Left lung (tissue), 10 donors: ENCODE data around the gene MORC2. TPM values are rescaled to one million over a fixed set of nuclear protein-coding genes. Genes with fewer than 3 reads are reported as not detected.

Experiments used
- ATAC-seq: fragments of 200-7000 bp; cut with Tn5 transposase; one replicate; pipeline ENCODE4 v1.9.1; 2020; ENCODE audit warnings: moderate library complexity
- DNase-seq, 4 donors: peaks; one replicate each; pipeline ENCODE4 v3.0.0-alpha.2; 2013 to 2020
- H3K27ac ChIP-seq, 2 donors: fragments of 200-600 bp; sonication (generic) in 1 of 2; one replicate each; pipeline versions ENCODE4 v1.5.0 to v1.8.0; 2020 to 2021
- H3K27me3 ChIP-seq, 2 donors: fragments of 200-600 bp; sonication (generic) in 1 of 2; one replicate each; pipeline versions ENCODE4 v1.5.0 to v1.8.0; 2020 to 2021
- H3K36me3 ChIP-seq, 2 donors: fragments of 200-600 bp; sonication (generic) in 1 of 2; one replicate each; pipeline versions ENCODE4 v1.5.0 to v1.8.0; 2020 to 2021
- H3K4me1 ChIP-seq, 2 donors: fragments of 200-600 bp; one replicate each; pipeline ENCODE4 v1.8.0; 2021
- H3K4me3 ChIP-seq, 2 donors: fragments of 200-600 bp; sonication (generic) in 1 of 2; one replicate each; pipeline versions ENCODE4 v1.5.0 to v1.8.0; 2020 to 2021; ENCODE audit warnings: mild to moderate bottlenecking in 1 of 2
- H3K9me3 ChIP-seq, 2 donors: fragments of 200-600 bp; sonication (generic) in 1 of 2; one replicate each; pipeline versions ENCODE4 v1.5.0 to v1.8.0; 2020 to 2021
- intact Hi-C, 2 donors: fragments of 100-400 bp; cut with DNase I; formaldehyde crosslinking; loops; one replicate each; pipeline versions ENCODE4 v1.11.2 to v1.14.2; 2022
- polyA plus RNA-seq, 6 donors: library from polyadenylated mRNA; unstranded; fragments of 120-200 nt; gene quantifications; one replicate each; pipeline ENCODE4 v1.2.1, GENCODE V29; 2013; ENCODE audit not compliant: insufficient read length in 6 of 6
- total RNA-seq, 2 donors: library from RNA; stranded (reverse); fragmentation: NEBNext Ultra II Directional; extraction: Animal tissue kit (Norgen Biotek cat#: 25700); gene quantifications; one replicate each; pipeline ENCODE4 v1.2.1, GENCODE V29; 2021
- TF ChIP-seq, protein P1 (sequence below), 2 donors: fragments of 200-600 bp; sonication (generic) in 1 of 2; IDR thresholded peaks; one replicate each; pipeline versions ENCODE4 v1.5.0 to v1.8.0; 2021; ENCODE audit warnings: antibody characterized with exemption in 2 of 2
- donor health status: DM: no; HTN: yes; CAD: no.
- donor health status: DM: no; HTN: no; CAD: no.

Gene MORC2
- total and polyA plus RNA-seq, 8 donors = 24.7 to 37.2 (median 34.4) TPM

DNA sequence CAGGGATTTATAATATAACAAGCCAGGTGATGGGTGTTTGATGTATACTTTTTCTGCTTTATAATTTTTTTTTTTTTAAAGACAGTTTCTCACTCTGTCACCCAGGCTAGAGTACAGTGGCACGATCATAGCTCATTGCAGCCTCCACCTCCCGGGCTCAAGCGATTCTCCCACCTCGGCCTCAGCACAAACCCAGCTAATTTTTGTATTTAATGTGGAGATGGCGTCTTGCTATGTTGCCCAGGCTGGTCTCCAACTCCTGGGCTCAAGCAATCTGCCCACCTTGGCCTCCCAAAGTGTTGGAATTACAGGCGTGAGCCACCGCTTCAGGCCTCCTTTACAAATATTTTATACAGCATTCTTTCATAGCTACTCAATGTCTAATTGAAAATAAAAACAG is 48.6 kb downstream of the MORC2 start:
- intact Hi-C loops = loop anchor here in 1 of 2 donors (10.0 kb wide), 1 partner anchor 285 kb away; the partner anchor contains the start of gene SLC35E4
- Histone ChIP-seq H3K9me3 (peaks cover 0 to 11% of the 10 kb centered on the region in 2 donors), H3K36me3 (peaks cover 0 to 11% of the 10 kb centered on the region in 2 donors), H3K27ac (no peak overlapping the region), H3K4me1 (peaks cover 3 to 20% of the 10 kb centered on the region in 2 donors), H3K27me3 (no peaks in the 10 kb centered on the region), H3K4me3 (no peak overlapping the region)
- DNase-seq = no peak
- no peak for ATAC-seq
- TF ChIP-seq, protein P1, sequence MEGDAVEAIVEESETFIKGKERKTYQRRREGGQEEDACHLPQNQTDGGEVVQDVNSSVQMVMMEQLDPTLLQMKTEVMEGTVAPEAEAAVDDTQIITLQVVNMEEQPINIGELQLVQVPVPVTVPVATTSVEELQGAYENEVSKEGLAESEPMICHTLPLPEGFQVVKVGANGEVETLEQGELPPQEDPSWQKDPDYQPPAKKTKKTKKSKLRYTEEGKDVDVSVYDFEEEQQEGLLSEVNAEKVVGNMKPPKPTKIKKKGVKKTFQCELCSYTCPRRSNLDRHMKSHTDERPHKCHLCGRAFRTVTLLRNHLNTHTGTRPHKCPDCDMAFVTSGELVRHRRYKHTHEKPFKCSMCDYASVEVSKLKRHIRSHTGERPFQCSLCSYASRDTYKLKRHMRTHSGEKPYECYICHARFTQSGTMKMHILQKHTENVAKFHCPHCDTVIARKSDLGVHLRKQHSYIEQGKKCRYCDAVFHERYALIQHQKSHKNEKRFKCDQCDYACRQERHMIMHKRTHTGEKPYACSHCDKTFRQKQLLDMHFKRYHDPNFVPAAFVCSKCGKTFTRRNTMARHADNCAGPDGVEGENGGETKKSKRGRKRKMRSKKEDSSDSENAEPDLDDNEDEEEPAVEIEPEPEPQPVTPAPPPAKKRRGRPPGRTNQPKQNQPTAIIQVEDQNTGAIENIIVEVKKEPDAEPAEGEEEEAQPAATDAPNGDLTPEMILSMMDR (IDR thresholded peaks at IDR 0.05) = no peak

DNA sequence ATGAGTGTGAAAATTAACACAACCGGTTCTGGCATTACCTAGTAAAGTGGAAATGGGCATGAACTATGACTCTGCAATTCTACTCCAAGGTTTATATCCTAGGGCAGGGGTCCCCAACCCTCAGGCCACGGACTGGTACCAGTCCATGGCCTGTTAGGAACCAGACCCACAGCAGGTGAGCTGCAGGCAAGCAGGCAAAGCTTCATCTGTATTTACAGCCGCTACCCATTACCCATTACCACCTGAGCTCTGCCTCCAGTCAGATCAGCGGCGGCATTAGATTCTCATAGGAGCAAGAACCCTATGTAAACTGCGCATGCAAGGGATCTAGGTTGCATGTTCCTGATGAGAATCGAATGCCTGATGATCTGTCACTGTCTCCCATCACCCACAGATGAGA is 49.8 kb downstream of the MORC2 start:
- Histone ChIP-seq H3K36me3 (no peaks in the 10 kb centered on the region), H3K27me3 (no peaks in the 10 kb centered on the region), H3K4me1 (peaks cover 3 to 20% of the 10 kb centered on the region in 2 donors), H3K4me3 (no peak overlapping the region), H3K27ac (no peak overlapping the region), H3K9me3 (peaks cover 0 to 13% of the 10 kb centered on the region in 2 donors)
- TF ChIP-seq, protein P1 (IDR thresholded peaks at IDR 0.05) = no peak
- DNase-seq = no peak
- no peak for ATAC-seq
- intact Hi-C loops = no loop called here

DNA sequence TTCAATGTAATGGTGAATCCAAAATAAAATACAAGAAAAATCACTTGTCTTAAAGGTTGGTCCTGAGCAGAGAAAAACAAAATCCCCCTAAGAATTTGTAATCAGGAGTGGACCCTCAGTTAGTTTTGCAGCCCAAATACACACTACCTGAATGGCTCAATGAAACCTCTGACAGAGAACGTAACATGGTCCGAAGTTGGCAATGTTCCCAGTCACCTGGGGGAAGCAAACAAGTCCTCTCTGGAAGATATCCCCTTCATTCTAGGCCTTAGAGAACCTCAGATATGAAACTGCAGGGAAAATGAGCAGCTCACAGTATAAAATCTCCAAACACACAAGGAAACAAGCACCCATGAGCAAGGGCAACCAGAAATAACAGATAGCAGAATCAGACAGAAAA is 58.2 kb downstream of the MORC2 start:
- TF ChIP-seq, protein P1 (IDR thresholded peaks at IDR 0.05) = no peak
- Histone ChIP-seq H3K27ac (no peak overlapping the region), H3K4me1 (no peaks in the 10 kb centered on the region), H3K9me3 (peaks cover 0 to 6% of the 10 kb centered on the region in 2 donors), H3K27me3 (no peaks in the 10 kb centered on the region), H3K36me3 (peaks cover 0 to 13% of the 10 kb centered on the region in 2 donors), H3K4me3 (no peak overlapping the region)
- DNase-seq (no peak), ATAC-seq (no peak)
- intact Hi-C loops = no loop called here

DNA sequence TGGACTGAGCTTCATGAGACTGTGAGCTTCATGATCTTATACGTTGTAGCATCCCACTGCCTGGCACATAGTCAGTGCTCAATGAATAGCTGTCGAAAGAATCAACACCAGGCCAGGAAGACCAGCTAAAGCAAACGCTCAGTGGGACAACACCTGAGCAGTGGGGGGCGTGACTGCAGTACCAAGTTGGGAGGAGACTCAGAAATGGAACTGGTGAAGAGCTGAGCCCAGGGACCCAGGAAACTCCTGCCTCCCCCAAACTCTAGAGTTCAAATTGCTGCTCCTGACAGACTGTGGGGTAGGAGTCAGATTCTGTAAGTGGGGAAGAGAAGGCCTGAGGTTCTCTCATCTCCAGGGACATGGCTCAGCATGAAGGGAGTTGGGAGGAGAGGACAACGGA is 59.3 kb downstream of the MORC2 start:
- TF ChIP-seq, protein P1 (IDR thresholded peaks at IDR 0.05) = no peak
- intact Hi-C loops = no loop called here
- peaks cover 0 to 13% of the 10 kb centered on the region in 2 donors for H3K36me3 ChIP-seq
- no peak overlapping the region for H3K4me3 ChIP-seq
- H3K27ac ChIP-seq = no peak overlapping the region
- H3K9me3 ChIP-seq = no peaks in the 10 kb centered on the region
- ATAC-seq (no peak), DNase-seq (no peak)
- no peaks in the 10 kb centered on the region for H3K4me1 ChIP-seq
- no peaks in the 10 kb centered on the region for H3K27me3 ChIP-seq

DNA sequence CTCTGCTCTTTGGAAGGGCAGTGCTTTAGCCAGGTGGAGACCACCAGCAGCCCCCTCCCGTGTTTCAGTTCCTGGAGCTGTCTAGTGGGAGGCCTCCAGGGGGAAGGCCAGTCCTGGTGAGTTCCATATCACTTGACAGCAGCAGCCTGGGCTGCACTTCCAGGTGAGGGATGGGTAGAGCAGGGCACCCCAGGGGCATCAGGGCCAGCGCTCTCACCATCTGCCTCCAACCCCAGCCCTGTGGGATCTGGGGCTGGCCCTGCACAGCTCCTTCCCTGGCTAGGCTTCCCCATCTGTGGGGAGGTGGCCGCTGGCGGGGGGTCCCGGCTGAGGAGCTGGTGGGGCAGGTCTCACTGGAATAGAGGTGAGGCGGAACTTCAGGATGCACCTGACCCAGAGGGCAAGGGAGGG is 60.5 kb downstream of the MORC2 start:
- Histone ChIP-seq H3K4me1 (no peaks in the 10 kb centered on the region), H3K27me3 (no peaks in the 10 kb centered on the region), H3K36me3 (peaks cover 0 to 23% of the 10 kb centered on the region in 2 donors), H3K9me3 (no peaks in the 10 kb centered on the region), H3K4me3 (no peak overlapping the region), H3K27ac (no peak overlapping the region)
- DNase-seq (no peak), ATAC-seq (no peak)
- TF ChIP-seq, protein P1 (IDR thresholded peaks at IDR 0.05) = no peak
- intact Hi-C loops = no loop called here
